Measurements from ENCODE around the gene SVIL. TPM values are rescaled to one million over a fixed set of nuclear protein-coding genes. Genes with fewer than 3 reads are reported as not detected.
"Not testable (repeated sequence)": the region's sequence is repeated elsewhere in the genome, so short reads cannot be mapped to it uniquely, and the experiment has no call there.

Gene SVIL
- polyA plus RNA-seq, 1 donor from 2014 or later: 7.3 TPM

GRCh38 chr10:29488471-29488870 lies 146.3 kb downstream of the SVIL start:
- H3K27me3 ChIP-seq (ENCODE audit: insufficient read depth, low read depth, low read length); H2AFZ ChIP-seq (ENCODE audit: low read depth, low read length); H3K4me2 ChIP-seq (ENCODE audit: low read length); H3K9ac ChIP-seq (ENCODE audit: low read length); H4K20me1 ChIP-seq (ENCODE audit: insufficient read depth); H3K27ac ChIP-seq (ENCODE audit: low read length); H3K36me3 ChIP-seq (ENCODE audit: insufficient read depth, low read length); H3K9me3 ChIP-seq (ENCODE audit: low read length); H3K4me3 ChIP-seq (ENCODE audit: low read length); H3F3A ChIP-seq (ENCODE audit: insufficient read depth, low read length, poor library complexity, severe bottlenecking); H3K9me2 ChIP-seq (ENCODE audit: insufficient read depth, low read length); H3K79me2 ChIP-seq (replicated peaks; ENCODE audit: insufficient read depth, low read length): not testable (repeated sequence)

- not testable (repeated sequence) for H3K9me3 ChIP-seq (ENCODE audit: low read length); H3K4me3 ChIP-seq (ENCODE audit: low read length); H3K9ac ChIP-seq (ENCODE audit: low read length); H3K9me2 ChIP-seq (ENCODE audit: insufficient read depth, low read length); H3K27me3 ChIP-seq (ENCODE audit: insufficient read depth, low read depth, low read length); H3K79me2 ChIP-seq (replicated peaks; ENCODE audit: insufficient read depth, low read length); H3K36me3 ChIP-seq (ENCODE audit: insufficient read depth, low read length); H4K20me1 ChIP-seq (ENCODE audit: insufficient read depth); H3F3A ChIP-seq (ENCODE audit: insufficient read depth, low read length, poor library complexity, severe bottlenecking); H3K4me2 ChIP-seq (ENCODE audit: low read length); H2AFZ ChIP-seq (ENCODE audit: low read depth, low read length); H3K27ac ChIP-seq (ENCODE audit: low read length)
Observed at GRCh38 chr10:29487884-29488266, 146.9 kb downstream of the SVIL start.

- not testable (repeated sequence) for H3F3A ChIP-seq (ENCODE audit: insufficient read depth, low read length, poor library complexity, severe bottlenecking); H3K9me2 ChIP-seq (ENCODE audit: insufficient read depth, low read length); H3K4me2 ChIP-seq (ENCODE audit: low read length); H3K9ac ChIP-seq (ENCODE audit: low read length); H2AFZ ChIP-seq (ENCODE audit: low read depth, low read length); H3K4me3 ChIP-seq (ENCODE audit: low read length); H3K9me3 ChIP-seq (ENCODE audit: low read length); H3K36me3 ChIP-seq (ENCODE audit: insufficient read depth, low read length); H4K20me1 ChIP-seq (ENCODE audit: insufficient read depth); H3K79me2 ChIP-seq (replicated peaks; ENCODE audit: insufficient read depth, low read length); H3K27me3 ChIP-seq (ENCODE audit: insufficient read depth, low read depth, low read length); H3K27ac ChIP-seq (ENCODE audit: low read length)
Observed at GRCh38 chr10:29487032-29487883, 147.5 kb downstream of the SVIL start.

- Histone ChIP-seq H3K36me3 (ENCODE audit: insufficient read depth, low read length) (no peaks in the 10 kb centered on the region), H3F3A (ENCODE audit: insufficient read depth, low read length, poor library complexity, severe bottlenecking) (no peaks in the 10 kb centered on the region), H3K4me2 (ENCODE audit: low read length) (no peak overlapping the region), H3K4me3 (ENCODE audit: low read length) (no peak overlapping the region), H3K9ac (ENCODE audit: low read length) (no peak overlapping the region), H3K9me3 (ENCODE audit: low read length) (no peaks in the 10 kb centered on the region), H3K27ac (ENCODE audit: low read length) (no peak overlapping the region), H3K27me3 (ENCODE audit: insufficient read depth, low read depth, low read length) (no peaks in the 10 kb centered on the region), H3K79me2 (replicated peaks; ENCODE audit: insufficient read depth, low read length) (no peaks in the 10 kb centered on the region), H2AFZ (ENCODE audit: low read depth, low read length) (no peak overlapping the region), H4K20me1 (ENCODE audit: insufficient read depth) (no peaks in the 10 kb centered on the region), H3K9me2 (ENCODE audit: insufficient read depth, low read length) (no peaks in the 10 kb centered on the region)
- TF ChIP-seq EZH2 (IDR thresholded peaks at IDR 0.05; ENCODE audit: borderline replicate concordance, insufficient read depth, low read length, poor library complexity, severe bottlenecking): no peak
- no peak for TF ChIP-seq SMC3 (conservative IDR thresholded peaks at IDR 0.05; ENCODE audit: poor library complexity)
- TF ChIP-seq RAD21 (conservative IDR thresholded peaks at IDR 0.05): no peak
- TF ChIP-seq POLR2AphosphoS5 (IDR thresholded peaks at IDR 0.05): no peak
- TF ChIP-seq TAF1 (IDR thresholded peaks at IDR 0.05; ENCODE audit: low read depth): no peak
- TF ChIP-seq CTCF (IDR thresholded peaks at IDR 0.05; ENCODE audit: poor library complexity, severe bottlenecking): no peak
Observed at GRCh38 chr10:29486433-29486832, 148.3 kb downstream of the SVIL start.

GRCh38 chr10:29484677-29485076 lies 150.1 kb downstream of the SVIL start:
- H2AFZ ChIP-seq (ENCODE audit: low read depth, low read length); H3K4me3 ChIP-seq (ENCODE audit: low read length); H3K9ac ChIP-seq (ENCODE audit: low read length); H3K27me3 ChIP-seq (ENCODE audit: insufficient read depth, low read depth, low read length); H3K27ac ChIP-seq (ENCODE audit: low read length); H3F3A ChIP-seq (ENCODE audit: insufficient read depth, low read length, poor library complexity, severe bottlenecking); H3K79me2 ChIP-seq (replicated peaks; ENCODE audit: insufficient read depth, low read length); H3K4me2 ChIP-seq (ENCODE audit: low read length); H3K9me3 ChIP-seq (ENCODE audit: low read length); H3K36me3 ChIP-seq (ENCODE audit: insufficient read depth, low read length); H3K9me2 ChIP-seq (ENCODE audit: insufficient read depth, low read length); H4K20me1 ChIP-seq (ENCODE audit: insufficient read depth): not testable (repeated sequence)
